Lower lobe of right lung (tissue), 2 donors: ENCODE data around the gene CHMP3. TPM values are rescaled to one million over a fixed set of nuclear protein-coding genes. Genes with fewer than 3 reads are reported as not detected.

Experiments
- ATAC-seq, 2 donors: fragments of 200-7000 bp; cut with Tn5 transposase; one replicate each; pipeline ENCODE4 v1.9.1; 2020 to 2022; ENCODE audit warnings: mild to moderate bottlenecking in 2 of 2, moderate library complexity in 2 of 2
- DNase-seq: peaks from one replicate; pipeline ENCODE4 v3.0.0-alpha.2; 2020
- H3K27ac ChIP-seq: fragments of 200-600 bp; one replicate; pipeline ENCODE4 v1.8.0; 2022
- H3K27me3 ChIP-seq: fragments of 200-600 bp; one replicate; pipeline ENCODE4 v1.8.0; 2022; ENCODE audit warnings: low read depth
- H3K36me3 ChIP-seq: fragments of 200-600 bp; one replicate; pipeline ENCODE4 v1.8.0; 2022; ENCODE audit warnings: mild to moderate bottlenecking
- H3K4me1 ChIP-seq: fragments of 200-600 bp; one replicate; pipeline ENCODE4 v1.8.0; 2022
- H3K4me3 ChIP-seq: fragments of 200-600 bp; one replicate; pipeline ENCODE4 v1.8.0; 2022; ENCODE audit warnings: mild to moderate bottlenecking
- H3K9me3 ChIP-seq: fragments of 200-600 bp; one replicate; pipeline ENCODE4 v1.8.0; 2022
- intact Hi-C: fragments of 100-400 bp; cut with DNase I; formaldehyde crosslinking; loops from one replicate; pipeline ENCODE4 v1.11.0; 2022
- total RNA-seq: library from RNA; stranded (reverse); fragmentation: NEBNext Ultra II Directional; extraction: Animal tissue kit (Norgen Biotek cat#: 25700); gene quantifications from one replicate; pipeline ENCODE4 v1.2.1, GENCODE V29; 2021
- TF ChIP-seq, protein P1 (sequence below): fragments of 200-600 bp; IDR thresholded peaks from one replicate; pipeline ENCODE4 v1.8.0; 2022; ENCODE audit warnings: antibody characterized with exemption, mild to moderate bottlenecking
- donor health status: DM: no; HTN: yes; CAD: no; lungs with severe emphysema.

The CHMP3 gene
- total RNA-seq, 1 donor from 2014 or later, result 140 TPM

DNA sequence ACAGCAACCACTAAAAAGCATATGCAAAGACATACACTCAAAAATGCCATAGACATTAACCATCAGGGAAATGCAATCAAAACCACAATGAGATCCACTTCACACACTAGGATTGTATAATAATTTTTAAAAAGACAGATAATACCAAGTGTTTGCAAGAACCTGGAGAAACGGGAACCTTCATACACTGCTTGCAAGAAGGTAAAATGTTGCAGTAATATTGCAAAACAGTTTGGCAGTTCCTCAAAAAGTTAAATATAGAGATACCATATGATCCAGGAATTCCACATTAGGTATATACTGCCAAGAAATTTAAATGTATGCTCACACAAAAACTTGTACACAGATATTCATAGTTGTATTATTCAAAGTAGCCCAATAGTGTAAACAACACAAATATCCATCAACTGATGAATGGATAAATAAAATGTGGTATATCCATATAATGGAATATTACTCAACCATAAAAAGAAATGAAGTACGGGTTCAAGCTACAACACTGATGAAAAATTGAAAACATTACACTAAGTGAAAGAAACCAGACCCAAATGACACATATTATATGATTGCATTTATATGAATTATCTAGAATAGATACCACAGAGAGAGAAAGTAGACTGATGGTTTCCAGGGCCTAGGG is 14.7 kb upstream of the CHMP3 start:
- intact Hi-C loops, result no loop called here
- Histone ChIP-seq H3K27ac (no peak overlapping the region), H3K4me3 (no peak overlapping the region), H3K4me1 (no peaks in the 10 kb centered on the region), H3K27me3 (no peaks in the 10 kb centered on the region), H3K36me3 (no peaks in the 10 kb centered on the region), H3K9me3 (no peaks in the 10 kb centered on the region)
- TF ChIP-seq, protein P1, sequence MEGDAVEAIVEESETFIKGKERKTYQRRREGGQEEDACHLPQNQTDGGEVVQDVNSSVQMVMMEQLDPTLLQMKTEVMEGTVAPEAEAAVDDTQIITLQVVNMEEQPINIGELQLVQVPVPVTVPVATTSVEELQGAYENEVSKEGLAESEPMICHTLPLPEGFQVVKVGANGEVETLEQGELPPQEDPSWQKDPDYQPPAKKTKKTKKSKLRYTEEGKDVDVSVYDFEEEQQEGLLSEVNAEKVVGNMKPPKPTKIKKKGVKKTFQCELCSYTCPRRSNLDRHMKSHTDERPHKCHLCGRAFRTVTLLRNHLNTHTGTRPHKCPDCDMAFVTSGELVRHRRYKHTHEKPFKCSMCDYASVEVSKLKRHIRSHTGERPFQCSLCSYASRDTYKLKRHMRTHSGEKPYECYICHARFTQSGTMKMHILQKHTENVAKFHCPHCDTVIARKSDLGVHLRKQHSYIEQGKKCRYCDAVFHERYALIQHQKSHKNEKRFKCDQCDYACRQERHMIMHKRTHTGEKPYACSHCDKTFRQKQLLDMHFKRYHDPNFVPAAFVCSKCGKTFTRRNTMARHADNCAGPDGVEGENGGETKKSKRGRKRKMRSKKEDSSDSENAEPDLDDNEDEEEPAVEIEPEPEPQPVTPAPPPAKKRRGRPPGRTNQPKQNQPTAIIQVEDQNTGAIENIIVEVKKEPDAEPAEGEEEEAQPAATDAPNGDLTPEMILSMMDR, result no peak
- no peak for DNase-seq
- ATAC-seq, result no peak

DNA sequence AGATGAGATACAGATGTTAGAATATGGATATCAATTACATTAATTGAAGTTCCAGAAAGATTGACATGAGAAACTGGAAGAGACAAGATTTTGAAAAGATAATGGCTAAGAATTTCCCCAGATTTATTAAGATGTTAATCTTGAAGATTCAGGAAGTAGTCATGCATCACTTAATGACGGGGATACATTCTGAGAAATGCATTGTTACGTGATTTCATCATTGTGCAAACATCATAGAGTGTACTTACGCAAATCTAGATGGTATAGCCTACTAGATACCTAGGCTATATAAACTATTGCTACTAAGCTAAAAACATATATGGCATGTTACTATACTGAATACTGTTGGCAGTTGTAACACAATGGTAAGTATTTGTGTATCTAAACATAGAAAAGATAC is 6.8 kb upstream of the CHMP3 start:
- Histone ChIP-seq H3K27ac (no peak overlapping the region), H3K9me3 (no peaks in the 10 kb centered on the region), H3K27me3 (no peaks in the 10 kb centered on the region), H3K4me1 (no peaks in the 10 kb centered on the region), H3K36me3 (no peaks in the 10 kb centered on the region), H3K4me3 (no peak overlapping the region)
- intact Hi-C loops, result no loop called here
- TF ChIP-seq, protein P1, result no peak
- ATAC-seq (no peak), DNase-seq (no peak)

DNA sequence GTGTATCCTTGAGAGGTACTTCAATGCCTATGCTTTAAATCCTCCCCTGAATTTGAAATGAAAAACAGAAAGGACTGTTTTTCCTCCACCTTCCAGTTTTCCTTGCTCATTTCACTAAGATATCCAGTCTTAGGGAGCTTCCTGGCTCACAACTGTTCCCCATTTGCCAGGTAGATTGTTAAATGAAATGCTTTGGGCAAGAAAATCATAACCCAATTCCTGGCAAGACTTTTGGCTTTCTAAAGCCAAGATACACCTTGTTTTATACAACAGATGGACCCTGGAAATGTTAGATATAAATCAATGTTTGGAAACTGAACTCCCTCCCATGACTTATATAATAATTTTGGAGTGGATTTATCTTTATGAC is 3.6 kb upstream of the CHMP3 start:
- no peak for ATAC-seq
- Histone ChIP-seq H3K27ac (no peak overlapping the region), H3K9me3 (no peaks in the 10 kb centered on the region), H3K36me3 (no peaks in the 10 kb centered on the region), H3K4me3 (no peak overlapping the region), H3K4me1 (peaks cover 10% of the 10 kb centered on the region), H3K27me3 (no peaks in the 10 kb centered on the region)
- intact Hi-C loops, result no loop called here
- TF ChIP-seq, protein P1, result no peak
- DNase-seq, result no peak

DNA sequence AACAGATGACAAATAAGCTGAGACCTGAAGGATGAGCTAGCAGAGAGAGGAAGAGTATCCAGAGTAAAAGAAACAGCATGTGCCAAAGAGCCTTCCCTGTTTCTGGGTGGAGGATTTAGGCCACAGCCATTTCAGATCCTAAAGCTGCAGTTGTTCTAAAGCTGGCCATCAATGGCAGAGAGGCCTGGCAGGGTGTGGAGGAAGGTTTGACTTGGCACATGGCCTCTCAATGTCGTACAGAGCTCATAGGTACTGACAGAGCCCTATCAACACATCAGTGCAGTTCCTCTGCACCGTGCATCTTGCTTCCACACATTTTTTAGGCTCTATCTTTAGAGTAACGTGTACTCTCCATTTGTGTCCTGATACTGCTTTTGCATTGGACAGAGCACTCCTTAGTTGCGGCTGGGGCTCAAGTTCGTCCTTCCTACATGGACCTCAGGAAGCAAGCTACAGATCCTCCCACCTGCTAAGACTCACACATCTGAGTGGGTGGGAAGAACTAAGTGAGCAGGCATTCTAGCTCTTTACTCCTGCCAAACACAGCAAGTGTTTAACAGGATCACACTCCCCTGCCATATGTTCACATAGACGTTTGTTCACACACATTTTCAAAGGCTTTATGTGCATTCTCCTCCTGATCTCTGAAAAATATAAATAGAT is 3.0 kb upstream of the CHMP3 start:
- no peak for ATAC-seq
- H3K27ac ChIP-seq, result no peak overlapping the region

DNA sequence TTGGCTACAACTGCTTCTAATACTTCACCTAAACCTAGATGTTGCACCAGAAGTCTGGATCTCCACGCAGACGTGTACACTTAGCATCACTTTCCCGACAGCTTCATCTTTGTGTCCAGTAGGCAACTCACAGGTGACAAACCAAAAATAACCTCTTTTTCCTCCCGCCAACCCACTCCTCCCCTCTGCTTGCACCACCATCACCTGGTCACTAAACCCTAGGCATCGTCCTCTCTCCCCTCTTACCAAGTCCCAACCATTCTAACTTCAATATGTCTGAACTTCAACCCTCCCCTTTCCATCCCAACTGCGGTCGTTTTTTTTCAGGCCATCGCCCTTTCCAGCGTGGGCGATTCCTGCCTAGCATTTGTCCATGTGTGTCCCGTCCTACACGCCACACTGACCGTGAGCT is 413 bp upstream of the CHMP3 start:
- DNase-seq, result no peak
- H3K27me3 ChIP-seq, result no peaks in the 10 kb centered on the region
- peaks cover 22% of the 10 kb centered on the region for H3K4me1 ChIP-seq
- TF ChIP-seq, protein P1, result no peak
- intact Hi-C loops, result no loop called here
- H3K36me3 ChIP-seq, result no peaks in the 10 kb centered on the region
- peak overlapping the region; percentile 80 for H3K4me3 ChIP-seq
- H3K9me3 ChIP-seq, result no peaks in the 10 kb centered on the region
- no peak for ATAC-seq
- peak overlapping the region; percentile 100 for H3K27ac ChIP-seq

More for the DNA sequence above, 3.0 kb upstream of the CHMP3 start:
- intact Hi-C loops, result no loop called here
- no peak for DNase-seq
- Histone ChIP-seq H3K36me3 (no peaks in the 10 kb centered on the region), H3K4me3 (no peak overlapping the region), H3K9me3 (no peaks in the 10 kb centered on the region), H3K27me3 (no peaks in the 10 kb centered on the region), H3K4me1 (peaks cover 15% of the 10 kb centered on the region)
- TF ChIP-seq, protein P1, result no peak
